K562 (cell line): ENCODE results near the gene OR7A10. TPM values are rescaled to one million over a fixed set of nuclear protein-coding genes. Genes with fewer than 3 reads are reported as not detected.

Experiments used
- ARID1B ChIP-seq: fragments of 450-650 bp; IDR thresholded peaks from 2 replicates; pipeline ENCODE4 v1.6.1; 2016; ENCODE audit warnings: antibody characterized with exemption, mild to moderate bottlenecking, inconsistent platforms
- BRD4 ChIP-seq: fragments of 200-600 bp; sonication (generic); IDR thresholded peaks from 2 replicates; pipeline ENCODE4 v1.6.1; 2017; ENCODE audit warnings: inconsistent platforms
- C11orf30 ChIP-seq: fragments of 450-650 bp; IDR thresholded peaks from 2 replicates; pipeline ENCODE4 v1.6.1; 2016; ENCODE audit warnings: low read depth, mild to moderate bottlenecking
- CHD4 ChIP-seq: fragments of 200-600 bp; sonication (generic); IDR thresholded peaks from 3 replicates; pipeline ENCODE4 v1.6.1; 2012; ENCODE audit warnings: low read depth, mild to moderate bottlenecking, mixed read lengths, low read length, inconsistent platforms; ENCODE audit not compliant: insufficient read depth, insufficient replicate concordance, poor library complexity, severe bottlenecking
- EHMT2 ChIP-seq: fragments of 450-650 bp; IDR thresholded peaks from 2 replicates; pipeline ENCODE4 v1.6.1; 2018; ENCODE audit warnings: antibody characterized with exemption
- NCOA2 ChIP-seq, 2 experiments: fragments of 450-650 bp; IDR thresholded peaks; 2 replicates each; pipeline ENCODE4 v1.6.1; 2018; ENCODE audit warnings: mild to moderate bottlenecking in 2 of 2, moderate library complexity in 1 of 2; ENCODE audit not compliant: partially characterized antibody in 2 of 2
- RB1 ChIP-seq: fragments of 450-650 bp; IDR thresholded peaks from 2 replicates; pipeline ENCODE4 v1.6.1; 2017; ENCODE audit warnings: low read depth, mild to moderate bottlenecking
- RCOR1 ChIP-seq, 2 experiments: IDR thresholded peaks; 2 replicates each; pipeline ENCODE4 v1.6.1; 2012; ENCODE audit warnings: low read depth in 2 of 2, low read length in 2 of 2, borderline replicate concordance in 1 of 2, improper control_type of control experiment in 1 of 2
- SMARCA4 ChIP-seq: fragments of 450-650 bp; IDR thresholded peaks from 2 replicates; pipeline ENCODE4 v1.6.1; 2016
- SREBF2 ChIP-seq: sonication (generic); formaldehyde crosslinking; IDR thresholded peaks from 2 replicates; pipeline ENCODE4 v1.4.0; 2020; ENCODE audit warnings: mild to moderate bottlenecking, missing genetic modification reagents
- SRSF1 ChIP-seq: fragments of 200-400 bp; formaldehyde crosslinking; IDR thresholded peaks from 2 replicates; pipeline ENCODE4 v1.6.1; 2017; ENCODE audit warnings: mild to moderate bottlenecking, low read depth, low read length, moderate library complexity
- SRSF7 ChIP-seq: fragments of 200-400 bp; formaldehyde crosslinking; optimal IDR thresholded peaks from 2 replicates; pipeline ENCODE3; 2017; ENCODE audit warnings: mild to moderate bottlenecking, low read depth, low read length
- TRIM24 ChIP-seq, 2 experiments: fragments of 450-650 bp; IDR thresholded peaks; 2 replicates each; pipeline ENCODE4 v1.6.1; 2016
- ZNF507 ChIP-seq: conservative IDR thresholded peaks from 2 replicates; pipeline ENCODE4 v1.6.1; 2017; ENCODE audit warnings: missing genetic modification characterization, missing compliant biosample characterization
- ZNF561 ChIP-seq: fragments of 450-650 bp; formaldehyde crosslinking; conservative IDR thresholded peaks from 2 replicates; pipeline ENCODE4 v1.4.0; 2020; ENCODE audit warnings: mild to moderate bottlenecking, moderate library complexity
- polyA plus RNA-seq, 8 experiments: library from polyadenylated mRNA; depleted of rRNA in 4 of 8; stranded (reverse) in 5 of 8; unstranded in 3 of 8; fragments of >200 nt; fragmentation: Nextera tagmentation in 2 of 8; fragmentation: Illumina TruSeq in 1 of 8; extraction: Ambion mirVana in 2 of 8; extraction: Trizol in 1 of 8; gene quantifications; 2 replicates each; pipeline versions ENCODE4 v1.2.1 to v1.2.3, GENCODE V29; 2011 to 2014; ENCODE audit warnings: inconsistent platforms in 1 of 8, missing spikeins in 1 of 8
- total RNA-seq, 7 experiments: library from RNA; depleted of rRNA in 6 of 7; stranded (reverse); fragments of >200 nt in 6 of 7; fragmentation: Illumina TruSeq in 2 of 7; extraction: Trizol in 2 of 7; gene quantifications; 2 replicates each; pipeline versions ENCODE4 v1.2.1 to v1.2.3, GENCODE V29; 2011 to 2021; ENCODE audit warnings: low replicate concordance in 1 of 7
- TF ChIP-seq, protein P1 (sequence below): fragments of 450-650 bp; IDR thresholded peaks from 2 replicates; pipeline ENCODE4 v1.6.1; 2016; ENCODE audit warnings: borderline replicate concordance
- TF ChIP-seq, protein P2 (sequence below): fragments of 250-450 bp; sonication (Bioruptor Pico); IDR thresholded peaks from 2 replicates; pipeline ENCODE4 v1.5.0; 2021
- TF ChIP-seq, protein P3 (sequence below): fragments of 250-450 bp; sonication (Bioruptor Pico); IDR thresholded peaks from 2 replicates; pipeline ENCODE4 v1.8.0; 2022; ENCODE audit warnings: moderate library complexity, mild to moderate bottlenecking, inconsistent platforms
- TF ChIP-seq, protein P4 (sequence below), 2 experiments: fragments of 450-650 bp; IDR thresholded peaks; 2 replicates each; pipeline ENCODE4 v1.6.1; 2016
- TF ChIP-seq, protein P5 (sequence below), 2 experiments: fragments of 450-650 bp in 1 of 2; sonication (generic) in 1 of 2; formaldehyde crosslinking in 1 of 2; IDR thresholded peaks in 1 of 2; conservative IDR thresholded peaks in 1 of 2; 2 replicates each; pipeline versions ENCODE4 v1.6.1 to v1.8.1; 2016 to 2023; ENCODE audit warnings: mild to moderate bottlenecking in 2 of 2, moderate library complexity in 2 of 2, inconsistent platforms in 1 of 2, missing genetic modification reagents in 1 of 2
- TF ChIP-seq, protein P6 (sequence below), 2 experiments: fragments of 450-650 bp in 1 of 2; sonication (generic) in 1 of 2; formaldehyde crosslinking; conservative IDR thresholded peaks; 2 replicates each; pipeline versions ENCODE4 v1.4.0 to v1.8.1; 2020 to 2022; ENCODE audit warnings: mild to moderate bottlenecking in 1 of 2, missing genetic modification reagents in 1 of 2

Gene OR7A10
- total and polyA plus RNA-seq, 9 of the 15 experiments (the other 6 are each of a cell fraction or from before 2014, with no cell fraction given) = not detected

DNA sequence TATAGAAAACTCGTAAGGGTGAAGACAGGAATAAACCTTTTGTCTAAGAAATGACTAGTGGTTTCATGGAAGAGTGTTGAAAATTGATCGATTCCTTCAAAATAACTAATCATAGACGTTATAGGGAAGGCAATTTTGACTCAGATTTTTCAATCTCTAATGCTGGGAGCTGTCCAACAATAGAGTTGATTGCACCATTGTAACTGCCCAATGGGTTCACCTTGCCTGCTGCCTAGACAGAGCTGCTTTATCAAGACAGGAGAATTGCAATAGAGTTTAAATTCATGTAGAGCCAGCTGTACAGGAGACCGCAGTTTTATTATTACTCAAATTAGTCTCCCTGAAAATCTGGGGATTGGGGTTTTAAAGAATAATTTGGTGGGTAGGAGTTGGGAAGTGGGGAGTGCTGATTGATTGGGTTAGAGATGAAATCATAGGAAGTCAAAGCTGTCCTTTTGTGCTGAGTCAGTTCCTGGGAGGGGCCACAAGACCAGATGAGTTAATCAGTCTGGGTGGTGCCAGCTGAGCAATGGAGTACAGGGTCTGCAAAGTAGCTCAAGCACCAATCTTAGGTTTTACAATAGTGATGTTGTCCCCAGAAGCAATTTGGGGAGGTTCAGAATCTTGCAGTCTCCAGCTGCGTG lies 53.5 kb downstream of the OR7A10 start (continued):
- TF ChIP-seq, protein P1, sequence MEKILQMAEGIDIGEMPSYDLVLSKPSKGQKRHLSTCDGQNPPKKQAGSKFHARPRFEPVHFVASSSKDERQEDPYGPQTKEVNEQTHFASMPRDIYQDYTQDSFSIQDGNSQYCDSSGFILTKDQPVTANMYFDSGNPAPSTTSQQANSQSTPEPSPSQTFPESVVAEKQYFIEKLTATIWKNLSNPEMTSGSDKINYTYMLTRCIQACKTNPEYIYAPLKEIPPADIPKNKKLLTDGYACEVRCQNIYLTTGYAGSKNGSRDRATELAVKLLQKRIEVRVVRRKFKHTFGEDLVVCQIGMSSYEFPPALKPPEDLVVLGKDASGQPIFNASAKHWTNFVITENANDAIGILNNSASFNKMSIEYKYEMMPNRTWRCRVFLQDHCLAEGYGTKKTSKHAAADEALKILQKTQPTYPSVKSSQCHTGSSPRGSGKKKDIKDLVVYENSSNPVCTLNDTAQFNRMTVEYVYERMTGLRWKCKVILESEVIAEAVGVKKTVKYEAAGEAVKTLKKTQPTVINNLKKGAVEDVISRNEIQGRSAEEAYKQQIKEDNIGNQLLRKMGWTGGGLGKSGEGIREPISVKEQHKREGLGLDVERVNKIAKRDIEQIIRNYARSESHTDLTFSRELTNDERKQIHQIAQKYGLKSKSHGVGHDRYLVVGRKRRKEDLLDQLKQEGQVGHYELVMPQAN = no peak
- no peak for TF ChIP-seq RB1
- peak; percentile 84 for TF ChIP-seq EHMT2
- TF ChIP-seq SRSF7 = no peak
- no peak for TF ChIP-seq SRSF1
- TF ChIP-seq NCOA2 (IDR thresholded peaks at IDR 0.05; ENCODE audit: partially characterized antibody in 2 of 2) = no peak
- TF ChIP-seq CHD4 = no peak
- TF ChIP-seq, protein P2, sequence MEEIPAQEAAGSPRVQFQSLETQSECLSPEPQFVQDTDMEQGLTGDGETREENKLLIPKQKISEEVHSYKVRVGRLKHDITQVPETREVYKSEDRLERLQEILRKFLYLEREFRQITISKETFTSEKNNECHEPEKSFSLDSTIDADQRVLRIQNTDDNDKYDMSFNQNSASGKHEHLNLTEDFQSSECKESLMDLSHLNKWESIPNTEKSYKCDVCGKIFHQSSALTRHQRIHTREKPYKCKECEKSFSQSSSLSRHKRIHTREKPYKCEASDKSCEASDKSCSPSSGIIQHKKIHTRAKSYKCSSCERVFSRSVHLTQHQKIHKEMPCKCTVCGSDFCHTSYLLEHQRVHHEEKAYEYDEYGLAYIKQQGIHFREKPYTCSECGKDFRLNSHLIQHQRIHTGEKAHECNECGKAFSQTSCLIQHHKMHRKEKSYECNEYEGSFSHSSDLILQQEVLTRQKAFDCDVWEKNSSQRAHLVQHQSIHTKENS (CRISPR knock-in tag) = no peak
- no peak for TF ChIP-seq BRD4
- TF ChIP-seq TRIM24 (IDR thresholded peaks at IDR 0.05) = 0 out of 4 replicates have a peak, but pooled peaks of 1 of the 2 experiments have one; percentile 26
- TF ChIP-seq C11orf30 = peak; percentile 98
- TF ChIP-seq, protein P3, sequence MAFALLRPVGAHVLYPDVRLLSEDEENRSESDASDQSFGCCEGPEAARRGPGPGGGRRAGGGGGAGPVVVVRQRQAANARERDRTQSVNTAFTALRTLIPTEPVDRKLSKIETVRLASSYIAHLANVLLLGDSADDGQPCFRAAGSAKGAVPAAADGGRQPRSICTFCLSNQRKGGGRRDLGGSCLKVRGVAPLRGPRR = no peak
- TF ChIP-seq, protein P4, sequence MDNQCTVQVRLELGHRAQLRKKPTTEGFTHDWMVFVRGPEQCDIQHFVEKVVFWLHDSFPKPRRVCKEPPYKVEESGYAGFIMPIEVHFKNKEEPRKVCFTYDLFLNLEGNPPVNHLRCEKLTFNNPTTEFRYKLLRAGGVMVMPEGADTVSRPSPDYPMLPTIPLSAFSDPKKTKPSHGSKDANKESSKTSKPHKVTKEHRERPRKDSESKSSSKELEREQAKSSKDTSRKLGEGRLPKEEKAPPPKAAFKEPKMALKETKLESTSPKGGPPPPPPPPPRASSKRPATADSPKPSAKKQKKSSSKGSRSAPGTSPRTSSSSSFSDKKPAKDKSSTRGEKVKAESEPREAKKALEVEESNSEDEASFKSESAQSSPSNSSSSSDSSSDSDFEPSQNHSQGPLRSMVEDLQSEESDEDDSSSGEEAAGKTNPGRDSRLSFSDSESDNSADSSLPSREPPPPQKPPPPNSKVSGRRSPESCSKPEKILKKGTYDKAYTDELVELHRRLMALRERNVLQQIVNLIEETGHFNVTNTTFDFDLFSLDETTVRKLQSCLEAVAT (IDR thresholded peaks at IDR 0.05) = 0 out of 4 replicates have a peak, but pooled peaks of 1 of the 2 experiments have one; percentile 27
- TF ChIP-seq RCOR1 (IDR thresholded peaks at IDR 0.05; ENCODE audit: borderline replicate concordance in 1 of 2, low read depth in 2 of 2, low read length in 2 of 2) = peak in 1 of 2 experiments; percentile 73; a peak in 2 of 4 replicates
- TF ChIP-seq ZNF561 = no peak
- TF ChIP-seq, protein P5, sequence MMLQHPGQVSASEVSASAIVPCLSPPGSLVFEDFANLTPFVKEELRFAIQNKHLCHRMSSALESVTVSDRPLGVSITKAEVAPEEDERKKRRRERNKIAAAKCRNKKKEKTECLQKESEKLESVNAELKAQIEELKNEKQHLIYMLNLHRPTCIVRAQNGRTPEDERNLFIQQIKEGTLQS (IDR thresholded peaks at IDR 0.05) = peak; percentile 57; the same call in 1 of the 2 replicates
- TF ChIP-seq, protein P5 (CRISPR knock-in tag; conservative IDR thresholded peaks at IDR 0.05) = no peak
- TF ChIP-seq, protein P6, sequence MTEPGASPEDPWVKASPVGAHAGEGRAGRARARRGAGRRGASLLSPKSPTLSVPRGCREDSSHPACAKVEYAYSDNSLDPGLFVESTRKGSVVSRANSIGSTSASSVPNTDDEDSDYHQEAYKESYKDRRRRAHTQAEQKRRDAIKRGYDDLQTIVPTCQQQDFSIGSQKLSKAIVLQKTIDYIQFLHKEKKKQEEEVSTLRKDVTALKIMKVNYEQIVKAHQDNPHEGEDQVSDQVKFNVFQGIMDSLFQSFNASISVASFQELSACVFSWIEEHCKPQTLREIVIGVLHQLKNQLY (CRISPR knock-in tag; conservative IDR thresholded peaks at IDR 0.05) = no peak
- TF ChIP-seq SREBF2 (CRISPR knock-in tag) = no peak
- peak; percentile 58 for TF ChIP-seq ARID1B
- TF ChIP-seq SMARCA4 = peak; percentile 41; the same call in 1 of the 2 replicates
- TF ChIP-seq ZNF507 = no peak
